ENCODE results near the gene NLRC5.

NLRC5 gene

GRCh38 chr16:57127037-57127763, 137.8 kb downstream of the NLRC5 start:
- TF ChIP-seq CTCF (IDR thresholded peaks at IDR 0.05; ENCODE audit: low read depth, low read length): no peak
- DNase-seq (ENCODE audit: extremely low read depth, low read depth): no peak

GRCh38 chr16:57127836-57128235, 138.5 kb downstream of the NLRC5 start:
- TF ChIP-seq CTCF (IDR thresholded peaks at IDR 0.05; ENCODE audit: low read depth, low read length): no peak

GRCh38 chr16:57128771-57129389, 139.5 kb downstream of the NLRC5 start:
- no peak for TF ChIP-seq CTCF (IDR thresholded peaks at IDR 0.05; ENCODE audit: low read depth, low read length)
- DNase-seq (ENCODE audit: extremely low read depth, low read depth): no peak

More at GRCh38 chr16:57127836-57128235, 138.5 kb downstream of the NLRC5 start:
- no peak for DNase-seq (ENCODE audit: extremely low read depth, low read depth)

- no peak for TF ChIP-seq CTCF (IDR thresholded peaks at IDR 0.05; ENCODE audit: low read depth, low read length)
- no peak for DNase-seq (ENCODE audit: extremely low read depth, low read depth)
Observed at GRCh38 chr16:57130950-57131321, 141.6 kb downstream of the NLRC5 start.

GRCh38 chr16:57131351-57131970, 142.1 kb downstream of the NLRC5 start:
- TF ChIP-seq CTCF (IDR thresholded peaks at IDR 0.05; ENCODE audit: low read depth, low read length): no peak
- DNase-seq (ENCODE audit: extremely low read depth, low read depth): no peak

GRCh38 chr16:57132470-57132869, 143.1 kb downstream of the NLRC5 start:
- TF ChIP-seq CTCF (IDR thresholded peaks at IDR 0.05; ENCODE audit: low read depth, low read length): no peak
- DNase-seq (ENCODE audit: extremely low read depth, low read depth): no peak

- no peak for TF ChIP-seq CTCF (IDR thresholded peaks at IDR 0.05; ENCODE audit: low read depth, low read length)
- no peak for DNase-seq (ENCODE audit: extremely low read depth, low read depth)
Observed at GRCh38 chr16:57133031-57133430, 143.7 kb downstream of the NLRC5 start.
